ENCODE results near the gene TMEM225.

The TMEM225 gene

DNA sequence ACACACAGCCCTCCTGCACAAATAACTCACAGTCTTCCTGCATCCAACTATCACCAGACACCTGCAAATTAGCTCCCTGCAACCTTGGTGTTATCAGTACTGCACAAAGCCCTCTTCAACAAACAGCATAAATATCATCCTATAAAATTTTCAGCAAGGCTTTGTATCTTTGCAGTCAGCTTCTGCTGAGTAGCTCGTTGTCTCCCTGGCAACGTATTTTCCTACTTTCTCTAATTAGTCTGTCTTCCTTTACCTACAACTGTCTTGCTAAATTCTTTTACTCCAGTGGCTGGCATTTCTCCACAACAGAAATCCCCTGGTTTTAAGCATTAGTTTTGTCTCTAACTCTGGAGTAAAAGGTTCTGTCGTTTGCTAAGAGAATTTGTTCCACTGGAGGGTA is 20.4 kb upstream of the TMEM225 start:
- H3K27me3 ChIP-seq (ENCODE audit: insufficient read depth, low read length) = no peaks in the 10 kb centered on the region
- no peaks in the 10 kb centered on the region for H3K79me2 ChIP-seq (ENCODE audit: insufficient read depth, low read length)
- no peak overlapping the region for H3K4me3 ChIP-seq (ENCODE audit: low read depth, low read length, poor library complexity, severe bottlenecking)
- no peaks in the 10 kb centered on the region for H3K4me1 ChIP-seq (ENCODE audit: insufficient read depth, low read length, severe bottlenecking)
- H2AFZ ChIP-seq (ENCODE audit: low read length) = no peak overlapping the region
- TF ChIP-seq, protein P1, sequence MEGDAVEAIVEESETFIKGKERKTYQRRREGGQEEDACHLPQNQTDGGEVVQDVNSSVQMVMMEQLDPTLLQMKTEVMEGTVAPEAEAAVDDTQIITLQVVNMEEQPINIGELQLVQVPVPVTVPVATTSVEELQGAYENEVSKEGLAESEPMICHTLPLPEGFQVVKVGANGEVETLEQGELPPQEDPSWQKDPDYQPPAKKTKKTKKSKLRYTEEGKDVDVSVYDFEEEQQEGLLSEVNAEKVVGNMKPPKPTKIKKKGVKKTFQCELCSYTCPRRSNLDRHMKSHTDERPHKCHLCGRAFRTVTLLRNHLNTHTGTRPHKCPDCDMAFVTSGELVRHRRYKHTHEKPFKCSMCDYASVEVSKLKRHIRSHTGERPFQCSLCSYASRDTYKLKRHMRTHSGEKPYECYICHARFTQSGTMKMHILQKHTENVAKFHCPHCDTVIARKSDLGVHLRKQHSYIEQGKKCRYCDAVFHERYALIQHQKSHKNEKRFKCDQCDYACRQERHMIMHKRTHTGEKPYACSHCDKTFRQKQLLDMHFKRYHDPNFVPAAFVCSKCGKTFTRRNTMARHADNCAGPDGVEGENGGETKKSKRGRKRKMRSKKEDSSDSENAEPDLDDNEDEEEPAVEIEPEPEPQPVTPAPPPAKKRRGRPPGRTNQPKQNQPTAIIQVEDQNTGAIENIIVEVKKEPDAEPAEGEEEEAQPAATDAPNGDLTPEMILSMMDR (IDR thresholded peaks at IDR 0.05; ENCODE audit: low read length) = no peak
- TF ChIP-seq EZH2 (IDR thresholded peaks at IDR 0.05; ENCODE audit: borderline replicate concordance, low read length) = no peak
- no peak overlapping the region for H3K27ac ChIP-seq (ENCODE audit: low read depth, low read length, poor library complexity, severe bottlenecking)
- no peak overlapping the region for H3K4me2 ChIP-seq (ENCODE audit: low read length)
- no peaks in the 10 kb centered on the region for H3K9me2 ChIP-seq (ENCODE audit: low read depth, low read length)
- H3K9ac ChIP-seq (ENCODE audit: low read length) = no peak overlapping the region
- H3K36me3 ChIP-seq (ENCODE audit: insufficient read depth, low read length) = no peaks in the 10 kb centered on the region
- no peaks in the 10 kb centered on the region for H3F3A ChIP-seq (ENCODE audit: insufficient read depth, low read length)
- no peaks in the 10 kb centered on the region for H4K20me1 ChIP-seq (ENCODE audit: insufficient read depth, low read length)
- H3K9me3 ChIP-seq (ENCODE audit: low read length) = no peaks in the 10 kb centered on the region

DNA sequence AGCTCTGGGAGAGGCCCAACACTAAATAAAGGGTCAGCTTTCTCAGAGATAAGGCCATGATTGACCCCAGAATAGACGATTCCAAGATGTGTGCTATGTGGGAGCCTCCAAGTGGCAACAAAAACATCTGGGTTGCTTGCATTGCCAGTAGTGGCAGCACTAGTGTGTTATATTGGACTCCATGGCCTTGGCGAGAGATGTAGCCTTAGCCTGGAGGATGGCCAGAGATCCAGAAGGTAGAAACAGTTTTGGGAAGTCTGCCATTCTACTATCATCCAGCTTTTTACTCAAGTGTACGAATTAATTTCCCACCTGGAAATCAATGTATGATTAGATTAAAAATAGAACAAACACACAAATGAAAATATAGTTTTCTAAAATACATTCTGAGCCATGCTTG is 19.5 kb upstream of the TMEM225 start:
- H3K4me3 ChIP-seq (ENCODE audit: low read depth, low read length, poor library complexity, severe bottlenecking) = no peak overlapping the region
- H3K9me3 ChIP-seq (ENCODE audit: low read length) = no peaks in the 10 kb centered on the region
- H3K79me2 ChIP-seq (ENCODE audit: insufficient read depth, low read length) = no peaks in the 10 kb centered on the region
- TF ChIP-seq EZH2 (IDR thresholded peaks at IDR 0.05; ENCODE audit: borderline replicate concordance, low read length) = no peak
- no peaks in the 10 kb centered on the region for H3F3A ChIP-seq (ENCODE audit: insufficient read depth, low read length)
- no peak overlapping the region for H3K9ac ChIP-seq (ENCODE audit: low read length)
- no peaks in the 10 kb centered on the region for H3K36me3 ChIP-seq (ENCODE audit: insufficient read depth, low read length)
- H3K4me1 ChIP-seq (ENCODE audit: insufficient read depth, low read length, severe bottlenecking) = no peaks in the 10 kb centered on the region
- no peak overlapping the region for H3K4me2 ChIP-seq (ENCODE audit: low read length)
- H2AFZ ChIP-seq (ENCODE audit: low read length) = no peak overlapping the region
- H3K27me3 ChIP-seq (ENCODE audit: insufficient read depth, low read length) = no peaks in the 10 kb centered on the region
- no peak overlapping the region for H3K27ac ChIP-seq (ENCODE audit: low read depth, low read length, poor library complexity, severe bottlenecking)
- H4K20me1 ChIP-seq (ENCODE audit: insufficient read depth, low read length) = no peaks in the 10 kb centered on the region
- H3K9me2 ChIP-seq (ENCODE audit: low read depth, low read length) = no peaks in the 10 kb centered on the region

DNA sequence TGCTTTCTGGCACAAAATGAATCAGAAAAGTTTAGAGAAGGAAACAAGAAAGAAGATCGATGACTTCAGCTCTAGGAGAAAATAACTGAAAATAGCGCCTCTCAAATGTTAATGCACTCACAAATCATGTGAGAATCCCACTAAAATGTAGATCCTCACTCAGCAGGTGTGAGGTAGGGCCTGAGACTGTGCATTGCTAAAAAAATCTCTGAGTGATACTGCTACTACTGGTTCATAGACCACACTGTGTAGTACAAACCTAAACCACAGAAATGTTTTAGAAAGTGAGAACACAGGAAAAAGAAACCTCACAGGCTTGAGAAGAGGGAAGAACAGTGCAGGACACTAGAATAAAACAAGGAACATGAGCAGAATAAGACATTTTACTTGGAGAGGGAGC is 18.5 kb upstream of the TMEM225 start:
- no peak overlapping the region for H3K4me2 ChIP-seq (ENCODE audit: low read length)
- H3F3A ChIP-seq (ENCODE audit: insufficient read depth, low read length) = no peaks in the 10 kb centered on the region
- TF ChIP-seq, protein P1 (IDR thresholded peaks at IDR 0.05; ENCODE audit: low read length) = no peak
- TF ChIP-seq EZH2 (IDR thresholded peaks at IDR 0.05; ENCODE audit: borderline replicate concordance, low read length) = no peak
- H3K9me3 ChIP-seq (ENCODE audit: low read length) = no peaks in the 10 kb centered on the region
- no peaks in the 10 kb centered on the region for H3K4me1 ChIP-seq (ENCODE audit: insufficient read depth, low read length, severe bottlenecking)
- no peaks in the 10 kb centered on the region for H3K9me2 ChIP-seq (ENCODE audit: low read depth, low read length)
- no peaks in the 10 kb centered on the region for H3K36me3 ChIP-seq (ENCODE audit: insufficient read depth, low read length)
- no peak overlapping the region for H3K9ac ChIP-seq (ENCODE audit: low read length)
- no peak overlapping the region for H3K27ac ChIP-seq (ENCODE audit: low read depth, low read length, poor library complexity, severe bottlenecking)
- H4K20me1 ChIP-seq (ENCODE audit: insufficient read depth, low read length) = no peaks in the 10 kb centered on the region
- no peak overlapping the region for H3K4me3 ChIP-seq (ENCODE audit: low read depth, low read length, poor library complexity, severe bottlenecking)
- H3K27me3 ChIP-seq (ENCODE audit: insufficient read depth, low read length) = no peaks in the 10 kb centered on the region
- no peaks in the 10 kb centered on the region for H3K79me2 ChIP-seq (ENCODE audit: insufficient read depth, low read length)
- no peak overlapping the region for H2AFZ ChIP-seq (ENCODE audit: low read length)

DNA sequence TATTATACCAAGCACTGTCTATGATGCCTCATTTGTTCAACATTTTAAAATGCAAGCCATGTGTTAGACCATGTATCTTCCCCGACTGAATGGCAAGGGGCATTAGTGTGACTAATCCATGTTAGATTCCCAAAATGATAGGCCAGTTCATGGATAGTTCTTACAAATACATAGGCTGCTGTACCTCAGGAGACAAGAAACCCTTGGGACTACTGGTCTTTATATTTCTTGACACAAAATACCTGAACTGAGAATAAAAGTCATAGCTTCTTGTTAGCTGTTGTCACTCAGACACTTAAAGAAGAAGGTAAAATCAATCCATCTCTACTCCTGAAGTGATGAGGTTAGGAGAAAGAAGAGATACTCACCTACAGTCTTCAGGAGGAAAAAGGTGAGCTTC is 16.4 kb upstream of the TMEM225 start, which contains the start of gene OR8D4:
Gene OR8D4 (plus strand): TSS at position 301 of the 400 bp plus-strand sequence. CDS start 4,265 bp downstream, outside the sequence.
- Histone ChIP-seq H3K9ac (ENCODE audit: low read length) (no peak within 1 kb of the TSS), H3K4me1 (ENCODE audit: insufficient read depth, low read length, severe bottlenecking) (no peaks in the 10 kb centered on the region), H3K9me2 (ENCODE audit: low read depth, low read length) (no peaks in the 10 kb centered on the region), H2AFZ (ENCODE audit: low read length) (no peak within 1 kb of the TSS), H4K20me1 (ENCODE audit: insufficient read depth, low read length) (no peaks in the 10 kb centered on the region), H3K4me2 (ENCODE audit: low read length) (no peak within 1 kb of the TSS), H3F3A (ENCODE audit: insufficient read depth, low read length) (no peaks in the 10 kb centered on the region), H3K79me2 (ENCODE audit: insufficient read depth, low read length) (no peaks in the 10 kb centered on the region), H3K4me3 (ENCODE audit: low read depth, low read length, poor library complexity, severe bottlenecking) (no peak within 1 kb of the TSS), H3K9me3 (ENCODE audit: low read length) (no peaks in the 10 kb centered on the region), H3K36me3 (ENCODE audit: insufficient read depth, low read length) (no peaks in the 10 kb centered on the region), H3K27me3 (ENCODE audit: insufficient read depth, low read length) (no peaks in the 10 kb centered on the region), H3K27ac (ENCODE audit: low read depth, low read length, poor library complexity, severe bottlenecking) (no peak within 1 kb of the TSS)
- TF ChIP-seq, protein P1 (IDR thresholded peaks at IDR 0.05; ENCODE audit: low read length) = no peak
- no peak for TF ChIP-seq EZH2 (IDR thresholded peaks at IDR 0.05; ENCODE audit: borderline replicate concordance, low read length)
